H9 (cell line): ENCODE data around the gene FBXO34. TPM values are rescaled to one million over a fixed set of nuclear protein-coding genes. Genes with fewer than 3 reads are reported as not detected.

Experiments
- DNase-seq: peaks from one replicate; pipeline ENCODE4 v3.0.0-alpha.2; 2017
- H2AFZ ChIP-seq: one replicate; pipeline ENCODE4 v1.6.1; 2013; ENCODE audit warnings: mild to moderate bottlenecking, low read length, control low read depth, moderate library complexity
- H2AK5ac ChIP-seq: 2 replicates; pipeline ENCODE4 v1.6.1; 2013; ENCODE audit warnings: low read length, control low read depth, mixed read lengths; ENCODE audit not compliant: insufficient read length
- H2BK120ac ChIP-seq: one replicate; pipeline ENCODE4 v1.6.1; 2013; ENCODE audit warnings: low read depth, mild to moderate bottlenecking, low read length, control low read depth, inconsistent platforms; ENCODE audit not compliant: poor library complexity, severe bottlenecking
- H2BK12ac ChIP-seq: 2 replicates; pipeline ENCODE4 v1.6.1; 2013; ENCODE audit warnings: low read length, control low read depth, mixed read lengths, low read depth; ENCODE audit not compliant: insufficient read length
- H2BK15ac ChIP-seq: 2 replicates; pipeline ENCODE4 v1.6.1; 2013; ENCODE audit warnings: low read depth, low read length, control low read depth
- H2BK20ac ChIP-seq: one replicate; pipeline ENCODE4 v1.6.1; 2013; ENCODE audit warnings: low read depth, mild to moderate bottlenecking, low read length, control low read depth, inconsistent platforms; ENCODE audit not compliant: poor library complexity, severe bottlenecking
- H2BK5ac ChIP-seq: 2 replicates; pipeline ENCODE4 v1.6.1; 2013; ENCODE audit warnings: low read length, control low read depth, mixed read lengths; ENCODE audit not compliant: insufficient read length
- H3K14ac ChIP-seq: 2 replicates; pipeline ENCODE4 v1.6.1; 2013; ENCODE audit warnings: low read length, control low read depth; ENCODE audit not compliant: insufficient read depth
- H3K18ac ChIP-seq: 2 replicates; pipeline ENCODE4 v1.6.1; 2013; ENCODE audit warnings: low read depth, mild to moderate bottlenecking, mixed read lengths, low read length, control low read depth; ENCODE audit not compliant: insufficient read length
- H3K23ac ChIP-seq: 2 replicates; pipeline ENCODE4 v1.6.1; 2013; ENCODE audit warnings: low read length, control low read depth, mixed read lengths, low read depth; ENCODE audit not compliant: insufficient read length
- H3K23me2 ChIP-seq: 2 replicates; pipeline ENCODE4 v1.6.1; 2013; ENCODE audit warnings: low read depth, mild to moderate bottlenecking, mixed read lengths, low read length, control low read depth; ENCODE audit not compliant: insufficient read length, poor library complexity, severe bottlenecking
- H3K27ac ChIP-seq: 2 replicates; pipeline ENCODE4 v1.5.1; 2013; ENCODE audit warnings: low read length, control low read depth, mixed read lengths, low read depth; ENCODE audit not compliant: insufficient read length
- H3K27me3 ChIP-seq: 2 replicates; pipeline ENCODE4 v1.6.1; 2013; ENCODE audit warnings: low read length, control low read depth, inconsistent platforms; ENCODE audit not compliant: insufficient read depth
- H3K4ac ChIP-seq: 2 replicates; pipeline ENCODE4 v1.6.1; 2013; ENCODE audit warnings: low read depth, mild to moderate bottlenecking, control low read depth, inconsistent platforms, low read length, moderate library complexity
- H3K4me1 ChIP-seq: 2 replicates; pipeline ENCODE4 v1.6.1; 2013; ENCODE audit warnings: low read length, control low read depth, inconsistent platforms; ENCODE audit not compliant: insufficient read depth
- H3K4me2 ChIP-seq: 2 replicates; pipeline ENCODE4 v1.6.1; 2013; ENCODE audit warnings: low read length, control low read depth, mixed read lengths; ENCODE audit not compliant: insufficient read length, insufficient read depth
- H3K56ac ChIP-seq: 2 replicates; pipeline ENCODE4 v1.6.1; 2013; ENCODE audit warnings: low read depth, mild to moderate bottlenecking, mixed read lengths, low read length, control low read depth; ENCODE audit not compliant: insufficient read length
- H3K79me1 ChIP-seq: 2 replicates; pipeline ENCODE4 v1.6.1; 2013; ENCODE audit warnings: low read depth, mild to moderate bottlenecking, moderate library complexity, low read length, control low read depth, inconsistent platforms; ENCODE audit not compliant: insufficient read depth, poor library complexity, severe bottlenecking
- H3K79me2 ChIP-seq: 2 replicates; pipeline ENCODE4 v1.6.1; 2013; ENCODE audit warnings: low read length, control low read depth, inconsistent platforms; ENCODE audit not compliant: insufficient read depth
- H3K9ac ChIP-seq: 2 replicates; pipeline ENCODE4 v1.6.1; 2013; ENCODE audit warnings: low read length, control low read depth, mixed read lengths; ENCODE audit not compliant: insufficient read length; ENCODE audit errors: extremely low read depth
- H3K9me3 ChIP-seq: one replicate; pipeline ENCODE4 v1.6.1; 2013; ENCODE audit warnings: low read depth, low read length, inconsistent platforms; ENCODE audit not compliant: control insufficient read depth
- H3T11ph ChIP-seq: one replicate; pipeline ENCODE4 v1.6.1; 2013; ENCODE audit warnings: mild to moderate bottlenecking, low read length, control low read depth, inconsistent platforms
- H4K20me1 ChIP-seq: one replicate; pipeline ENCODE4 v1.6.1; 2013; ENCODE audit not compliant: control insufficient read depth, insufficient read length, insufficient read depth
- H4K5ac ChIP-seq: 2 replicates; pipeline ENCODE4 v1.6.1; 2013; ENCODE audit warnings: low read depth, mild to moderate bottlenecking, mixed read lengths, low read length, control low read depth; ENCODE audit not compliant: insufficient read length
- H4K8ac ChIP-seq: replicated peaks from 2 replicates; pipeline ENCODE4 v1.6.1; 2013; ENCODE audit warnings: low read length, control low read depth, mixed read lengths, low read depth; ENCODE audit not compliant: insufficient read length
- H4K91ac ChIP-seq: 2 replicates; pipeline ENCODE4 v1.6.1; 2013; ENCODE audit warnings: low read depth, mild to moderate bottlenecking, moderate library complexity, mixed read lengths, low read length, control low read depth; ENCODE audit not compliant: insufficient read length
- H3K27ac Mint-ChIP-seq, 3 experiments: 2 replicates in 2 of 3; 3 replicates in 1 of 3; pipeline ENCODE4 v1.8.0; 2020 to 2021; ENCODE audit warnings: mixed read lengths in 3 of 3, mild to moderate bottlenecking in 1 of 3, moderate library complexity in 1 of 3
- H3K27me3 Mint-ChIP-seq: 2 replicates; pipeline ENCODE4 v1.8.0; 2021; ENCODE audit warnings: low read depth, mild to moderate bottlenecking, moderate library complexity, mixed read lengths
- H3K36me3 Mint-ChIP-seq, 3 experiments: 2 replicates in 2 of 3; 3 replicates in 1 of 3; pipeline ENCODE4 v1.8.0; 2020 to 2021; ENCODE audit warnings: low read depth in 3 of 3, mixed read lengths in 3 of 3; ENCODE audit not compliant: insufficient read depth in 1 of 3
- H3K4me1 Mint-ChIP-seq, 2 experiments: 2 replicates each; pipeline ENCODE4 v1.8.0; 2020; ENCODE audit warnings: mixed read lengths in 2 of 2
- H3K4me3 Mint-ChIP-seq, 2 experiments: 2 replicates in 1 of 2; 3 replicates in 1 of 2; pipeline ENCODE4 v1.8.0; 2020 to 2021; ENCODE audit warnings: mild to moderate bottlenecking in 2 of 2, mixed read lengths in 2 of 2, moderate library complexity in 1 of 2
- H3K9me3 Mint-ChIP-seq, 2 experiments: 2 replicates in 1 of 2; 3 replicates in 1 of 2; pipeline ENCODE4 v1.8.0; 2020; ENCODE audit warnings: mild to moderate bottlenecking in 2 of 2, mixed read lengths in 2 of 2, moderate library complexity in 1 of 2
- CTCF ChIP-seq: fragments of 200-600 bp; sonication (generic); conservative IDR thresholded peaks from 3 replicates; pipeline ENCODE4 v1.8.0; 2021; ENCODE audit warnings: antibody characterized with exemption, mild to moderate bottlenecking
- WGBS: extraction: QIAGEN DNeasy Blood & Tissue Kit; methylation state at CpG from one replicate; pipeline ENCODE4 v1.1.7; 2013; ENCODE audit warnings: missing lambda C conversion rate, low lambda C conversion rate, mixed read lengths; ENCODE audit not compliant: insufficient read length; ENCODE audit errors: extremely low coverage; 5-methylcytosine and 5-hydroxymethylcytosine counted together
- total RNA-seq: library from RNA; stranded (reverse); gene quantifications from 2 replicates; pipeline ENCODE4 v1.2.1, GENCODE V29; 2021

The FBXO34 gene
- total RNA-seq, 1 experiment from 2014 or later = 12.0 TPM

- Histone ChIP-seq H4K8ac (no peak overlapping the region), H2AK5ac (no peak overlapping the region), H3K18ac (no peak overlapping the region), H2BK120ac (no peak overlapping the region), H3K4me2 (no peak overlapping the region), H4K91ac (no peak overlapping the region), H3K79me2 (no peaks in the 10 kb centered on the region), H4K5ac (no peak overlapping the region), H3K4me1 (no peaks in the 10 kb centered on the region; the same call in 1 of the 2 replicates), H2BK12ac (no peak overlapping the region), H3T11ph (no peak overlapping the region), H3K56ac (no peak overlapping the region), H2AFZ (no peak overlapping the region), H3K27ac (no peak overlapping the region), H2BK5ac (no peak overlapping the region), H3K9me3 (no peaks in the 10 kb centered on the region), H4K20me1 (no peaks in the 10 kb centered on the region), H2BK15ac (no peak overlapping the region), H3K9ac (no peak overlapping the region), H3K23ac (no peak overlapping the region), H3K27me3 (no peaks in the 10 kb centered on the region), H3K14ac (no peak overlapping the region), H3K23me2 (no peaks in the 10 kb centered on the region), H3K79me1 (no peaks in the 10 kb centered on the region), H3K4ac (no peak overlapping the region), H2BK20ac (no peak overlapping the region)
- WGBS = no CpG with 5 or more reads among the region's 1 CpG
- Mint-ChIP-seq H3K9me3 (no peaks in the 10 kb centered on the region), H3K4me1 (peaks cover 4 to 9% of the 10 kb centered on the region in 2 experiments; a peak in 3 of 4 replicates), H3K27me3 (peaks cover 35% of the 10 kb centered on the region), H3K27ac (no peak overlapping the region), H3K4me3 (no peak overlapping the region), H3K36me3 (no peaks in the 10 kb centered on the region; a peak in 1 of 7 replicates)
- no peak for DNase-seq
- TF ChIP-seq CTCF = no peak
Measured at GRCh38 chr14:55239320-55239719, 31.9 kb upstream of the FBXO34 start.
